ENCODE measurements around the gene POM121.
"Not testable (repeated sequence)": the region's sequence is repeated elsewhere in the genome, so short reads cannot be mapped to it uniquely, and the experiment has no call there.

- TF ChIP-seq CTCF (IDR thresholded peaks at IDR 0.05; ENCODE audit: poor library complexity); EZH2 (IDR thresholded peaks at IDR 0.05; ENCODE audit: borderline replicate concordance): not testable (repeated sequence)
These were observed 70.6 kb downstream of the POM121 start for GRCh38 chr7:72995484-72995883.
